H9 (cell line): ENCODE measurements around the gene NKD2. TPM values are rescaled to one million over a fixed set of nuclear protein-coding genes. Genes with fewer than 3 reads are reported as not detected.

ENCODE experiments used
- DNase-seq: peaks from one replicate; pipeline ENCODE4 v3.0.0-alpha.2; 2017
- H2AFZ ChIP-seq: one replicate; pipeline ENCODE4 v1.6.1; 2013; ENCODE audit warnings: mild to moderate bottlenecking, low read length, control low read depth, moderate library complexity
- H2AK5ac ChIP-seq: 2 replicates; pipeline ENCODE4 v1.6.1; 2013; ENCODE audit warnings: low read length, control low read depth, mixed read lengths; ENCODE audit not compliant: insufficient read length
- H2BK120ac ChIP-seq: one replicate; pipeline ENCODE4 v1.6.1; 2013; ENCODE audit warnings: low read depth, mild to moderate bottlenecking, low read length, control low read depth, inconsistent platforms; ENCODE audit not compliant: poor library complexity, severe bottlenecking
- H2BK12ac ChIP-seq: 2 replicates; pipeline ENCODE4 v1.6.1; 2013; ENCODE audit warnings: low read length, control low read depth, mixed read lengths, low read depth; ENCODE audit not compliant: insufficient read length
- H2BK15ac ChIP-seq: 2 replicates; pipeline ENCODE4 v1.6.1; 2013; ENCODE audit warnings: low read depth, low read length, control low read depth
- H2BK20ac ChIP-seq: one replicate; pipeline ENCODE4 v1.6.1; 2013; ENCODE audit warnings: low read depth, mild to moderate bottlenecking, low read length, control low read depth, inconsistent platforms; ENCODE audit not compliant: poor library complexity, severe bottlenecking
- H2BK5ac ChIP-seq: 2 replicates; pipeline ENCODE4 v1.6.1; 2013; ENCODE audit warnings: low read length, control low read depth, mixed read lengths; ENCODE audit not compliant: insufficient read length
- H3K14ac ChIP-seq: 2 replicates; pipeline ENCODE4 v1.6.1; 2013; ENCODE audit warnings: low read length, control low read depth; ENCODE audit not compliant: insufficient read depth
- H3K18ac ChIP-seq: 2 replicates; pipeline ENCODE4 v1.6.1; 2013; ENCODE audit warnings: low read depth, mild to moderate bottlenecking, mixed read lengths, low read length, control low read depth; ENCODE audit not compliant: insufficient read length
- H3K23ac ChIP-seq: 2 replicates; pipeline ENCODE4 v1.6.1; 2013; ENCODE audit warnings: low read length, control low read depth, mixed read lengths, low read depth; ENCODE audit not compliant: insufficient read length
- H3K23me2 ChIP-seq: 2 replicates; pipeline ENCODE4 v1.6.1; 2013; ENCODE audit warnings: low read depth, mild to moderate bottlenecking, mixed read lengths, low read length, control low read depth; ENCODE audit not compliant: insufficient read length, poor library complexity, severe bottlenecking
- H3K27ac ChIP-seq: 2 replicates; pipeline ENCODE4 v1.5.1; 2013; ENCODE audit warnings: low read length, control low read depth, mixed read lengths, low read depth; ENCODE audit not compliant: insufficient read length
- H3K27me3 ChIP-seq: 2 replicates; pipeline ENCODE4 v1.6.1; 2013; ENCODE audit warnings: low read length, control low read depth, inconsistent platforms; ENCODE audit not compliant: insufficient read depth
- H3K4ac ChIP-seq: 2 replicates; pipeline ENCODE4 v1.6.1; 2013; ENCODE audit warnings: low read depth, mild to moderate bottlenecking, control low read depth, inconsistent platforms, low read length, moderate library complexity
- H3K4me1 ChIP-seq: 2 replicates; pipeline ENCODE4 v1.6.1; 2013; ENCODE audit warnings: low read length, control low read depth, inconsistent platforms; ENCODE audit not compliant: insufficient read depth
- H3K4me2 ChIP-seq: 2 replicates; pipeline ENCODE4 v1.6.1; 2013; ENCODE audit warnings: low read length, control low read depth, mixed read lengths; ENCODE audit not compliant: insufficient read length, insufficient read depth
- H3K56ac ChIP-seq: 2 replicates; pipeline ENCODE4 v1.6.1; 2013; ENCODE audit warnings: low read depth, mild to moderate bottlenecking, mixed read lengths, low read length, control low read depth; ENCODE audit not compliant: insufficient read length
- H3K79me1 ChIP-seq: 2 replicates; pipeline ENCODE4 v1.6.1; 2013; ENCODE audit warnings: low read depth, mild to moderate bottlenecking, moderate library complexity, low read length, control low read depth, inconsistent platforms; ENCODE audit not compliant: insufficient read depth, poor library complexity, severe bottlenecking
- H3K79me2 ChIP-seq: 2 replicates; pipeline ENCODE4 v1.6.1; 2013; ENCODE audit warnings: low read length, control low read depth, inconsistent platforms; ENCODE audit not compliant: insufficient read depth
- H3K9ac ChIP-seq: 2 replicates; pipeline ENCODE4 v1.6.1; 2013; ENCODE audit warnings: low read length, control low read depth, mixed read lengths; ENCODE audit not compliant: insufficient read length; ENCODE audit errors: extremely low read depth
- H3K9me3 ChIP-seq: one replicate; pipeline ENCODE4 v1.6.1; 2013; ENCODE audit warnings: low read depth, low read length, inconsistent platforms; ENCODE audit not compliant: control insufficient read depth
- H3T11ph ChIP-seq: one replicate; pipeline ENCODE4 v1.6.1; 2013; ENCODE audit warnings: mild to moderate bottlenecking, low read length, control low read depth, inconsistent platforms
- H4K20me1 ChIP-seq: one replicate; pipeline ENCODE4 v1.6.1; 2013; ENCODE audit not compliant: control insufficient read depth, insufficient read length, insufficient read depth
- H4K5ac ChIP-seq: 2 replicates; pipeline ENCODE4 v1.6.1; 2013; ENCODE audit warnings: low read depth, mild to moderate bottlenecking, mixed read lengths, low read length, control low read depth; ENCODE audit not compliant: insufficient read length
- H4K8ac ChIP-seq: replicated peaks from 2 replicates; pipeline ENCODE4 v1.6.1; 2013; ENCODE audit warnings: low read length, control low read depth, mixed read lengths, low read depth; ENCODE audit not compliant: insufficient read length
- H4K91ac ChIP-seq: 2 replicates; pipeline ENCODE4 v1.6.1; 2013; ENCODE audit warnings: low read depth, mild to moderate bottlenecking, moderate library complexity, mixed read lengths, low read length, control low read depth; ENCODE audit not compliant: insufficient read length
- H3K27ac Mint-ChIP-seq, 3 experiments: 2 replicates in 2 of 3; 3 replicates in 1 of 3; pipeline ENCODE4 v1.8.0; 2020 to 2021; ENCODE audit warnings: mixed read lengths in 3 of 3, mild to moderate bottlenecking in 1 of 3, moderate library complexity in 1 of 3
- H3K27me3 Mint-ChIP-seq: 2 replicates; pipeline ENCODE4 v1.8.0; 2021; ENCODE audit warnings: low read depth, mild to moderate bottlenecking, moderate library complexity, mixed read lengths
- H3K36me3 Mint-ChIP-seq, 3 experiments: 2 replicates in 2 of 3; 3 replicates in 1 of 3; pipeline ENCODE4 v1.8.0; 2020 to 2021; ENCODE audit warnings: low read depth in 3 of 3, mixed read lengths in 3 of 3; ENCODE audit not compliant: insufficient read depth in 1 of 3
- H3K4me1 Mint-ChIP-seq, 2 experiments: 2 replicates each; pipeline ENCODE4 v1.8.0; 2020; ENCODE audit warnings: mixed read lengths in 2 of 2
- H3K4me3 Mint-ChIP-seq, 2 experiments: 2 replicates in 1 of 2; 3 replicates in 1 of 2; pipeline ENCODE4 v1.8.0; 2020 to 2021; ENCODE audit warnings: mild to moderate bottlenecking in 2 of 2, mixed read lengths in 2 of 2, moderate library complexity in 1 of 2
- H3K9me3 Mint-ChIP-seq, 2 experiments: 2 replicates in 1 of 2; 3 replicates in 1 of 2; pipeline ENCODE4 v1.8.0; 2020; ENCODE audit warnings: mild to moderate bottlenecking in 2 of 2, mixed read lengths in 2 of 2, moderate library complexity in 1 of 2
- WGBS: extraction: QIAGEN DNeasy Blood & Tissue Kit; methylation state at CpG from one replicate; pipeline ENCODE4 v1.1.7; 2013; ENCODE audit warnings: missing lambda C conversion rate, low lambda C conversion rate, mixed read lengths; ENCODE audit not compliant: insufficient read length; ENCODE audit errors: extremely low coverage; 5-methylcytosine and 5-hydroxymethylcytosine counted together
- total RNA-seq: library from RNA; stranded (reverse); gene quantifications from 2 replicates; pipeline ENCODE4 v1.2.1, GENCODE V29; 2021
- TF ChIP-seq, protein P1 (sequence below): fragments of 200-600 bp; sonication (generic); conservative IDR thresholded peaks from 3 replicates; pipeline ENCODE4 v1.8.0; 2021; ENCODE audit warnings: antibody characterized with exemption, mild to moderate bottlenecking

The NKD2 gene
- total RNA-seq, 1 experiment from 2014 or later: 7.3 TPM

DNA sequence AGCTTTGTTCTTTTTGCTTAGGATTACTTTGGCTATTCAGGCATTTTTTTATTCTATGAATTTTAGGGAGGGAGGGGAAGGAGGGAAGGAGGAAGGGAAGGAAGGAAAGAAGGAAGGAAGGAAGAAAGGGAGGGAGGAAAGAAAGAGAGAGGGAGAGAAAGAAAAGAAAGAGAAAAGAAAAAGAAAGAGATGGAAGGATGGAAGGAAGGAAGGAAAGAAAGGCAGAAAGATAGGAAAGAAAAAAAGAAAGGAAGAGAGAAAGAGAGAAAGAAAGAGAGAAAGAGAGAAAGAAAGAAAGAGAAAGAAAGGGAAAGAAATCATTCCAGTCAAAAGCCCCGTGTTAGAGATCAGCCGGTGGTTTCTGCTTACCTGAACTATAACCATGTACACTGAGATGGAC lies 20.8 kb upstream of the NKD2 start:
- Histone ChIP-seq H3K4me1 (no peaks in the 10 kb centered on the region), H3K9ac (no peak overlapping the region), H3K14ac (no peak overlapping the region), H3T11ph (no peak overlapping the region), H4K20me1 (no peaks in the 10 kb centered on the region), H2BK15ac (no peak overlapping the region), H2AK5ac (no peak overlapping the region), H2BK5ac (no peak overlapping the region), H3K79me2 (no peaks in the 10 kb centered on the region), H3K9me3 (no peaks in the 10 kb centered on the region), H3K27ac (no peak overlapping the region), H3K56ac (no peak overlapping the region), H2BK20ac (no peak overlapping the region), H2BK120ac (no peak overlapping the region), H3K79me1 (no peaks in the 10 kb centered on the region), H4K91ac (no peak overlapping the region), H3K23ac (no peak overlapping the region), H4K5ac (no peak overlapping the region), H3K4ac (no peak overlapping the region), H3K27me3 (no peaks in the 10 kb centered on the region), H2AFZ (no peak overlapping the region), H3K4me2 (no peak overlapping the region), H3K23me2 (no peaks in the 10 kb centered on the region), H4K8ac (no peak overlapping the region), H3K18ac (no peak overlapping the region), H2BK12ac (no peak overlapping the region)
- Mint-ChIP-seq H3K4me1 (peaks cover 9 to 10% of the 10 kb centered on the region in 2 experiments), H3K36me3 (no peaks in the 10 kb centered on the region; a peak in 1 of 7 replicates), H3K27me3 (peaks cover 33% of the 10 kb centered on the region), H3K4me3 (no peak overlapping the region), H3K9me3 (peaks cover 10 to 11% of the 10 kb centered on the region in 2 experiments; a peak in 4 of 5 replicates), H3K27ac (no peak overlapping the region)
- no CpG with 5 or more reads among the region's 2 CpGs for WGBS
- TF ChIP-seq, protein P1, sequence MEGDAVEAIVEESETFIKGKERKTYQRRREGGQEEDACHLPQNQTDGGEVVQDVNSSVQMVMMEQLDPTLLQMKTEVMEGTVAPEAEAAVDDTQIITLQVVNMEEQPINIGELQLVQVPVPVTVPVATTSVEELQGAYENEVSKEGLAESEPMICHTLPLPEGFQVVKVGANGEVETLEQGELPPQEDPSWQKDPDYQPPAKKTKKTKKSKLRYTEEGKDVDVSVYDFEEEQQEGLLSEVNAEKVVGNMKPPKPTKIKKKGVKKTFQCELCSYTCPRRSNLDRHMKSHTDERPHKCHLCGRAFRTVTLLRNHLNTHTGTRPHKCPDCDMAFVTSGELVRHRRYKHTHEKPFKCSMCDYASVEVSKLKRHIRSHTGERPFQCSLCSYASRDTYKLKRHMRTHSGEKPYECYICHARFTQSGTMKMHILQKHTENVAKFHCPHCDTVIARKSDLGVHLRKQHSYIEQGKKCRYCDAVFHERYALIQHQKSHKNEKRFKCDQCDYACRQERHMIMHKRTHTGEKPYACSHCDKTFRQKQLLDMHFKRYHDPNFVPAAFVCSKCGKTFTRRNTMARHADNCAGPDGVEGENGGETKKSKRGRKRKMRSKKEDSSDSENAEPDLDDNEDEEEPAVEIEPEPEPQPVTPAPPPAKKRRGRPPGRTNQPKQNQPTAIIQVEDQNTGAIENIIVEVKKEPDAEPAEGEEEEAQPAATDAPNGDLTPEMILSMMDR: no peak
- DNase-seq: no peak
